MM.1S (cell line): ENCODE measurements around the gene PTPRE.

Experiments
- DNase-seq: peaks from one replicate; pipeline ENCODE4 v3.0.0-alpha.2; 2015
- H2AFZ ChIP-seq: fragments of 300-600 bp; sonication (generic); 2 replicates; pipeline ENCODE4 v1.6.0; 2016; ENCODE audit warnings: antibody characterized with exemption, low read length
- H3F3A ChIP-seq: fragments of 300-600 bp; sonication (generic); 2 replicates; pipeline ENCODE4 v1.6.1; 2016; ENCODE audit warnings: mild to moderate bottlenecking, antibody characterized with exemption, low read length, moderate library complexity, mixed read lengths; ENCODE audit not compliant: insufficient read depth
- H3K27ac ChIP-seq: fragments of 300-600 bp; sonication (generic); 2 replicates; pipeline ENCODE4 v1.5.1; 2016; ENCODE audit warnings: mild to moderate bottlenecking, low read length
- H3K27me3 ChIP-seq: fragments of 300-600 bp; sonication (generic); replicated peaks from 2 replicates; pipeline ENCODE4 v1.6.0; 2016; ENCODE audit warnings: low read length; ENCODE audit not compliant: insufficient read depth
- H3K36me3 ChIP-seq: fragments of 300-600 bp; sonication (generic); replicated peaks from 2 replicates; pipeline ENCODE4 v1.6.1; 2016; ENCODE audit warnings: mild to moderate bottlenecking, low read length, mixed read lengths; ENCODE audit not compliant: insufficient read depth
- H3K4me1 ChIP-seq: fragments of 300-600 bp; sonication (generic); 2 replicates; pipeline ENCODE4 v1.6.1; 2016; ENCODE audit warnings: low read length, mixed read lengths
- H3K4me2 ChIP-seq: fragments of 300-600 bp; sonication (generic); 2 replicates; pipeline ENCODE4 v1.6.0; 2016; ENCODE audit warnings: low read depth, low read length
- H3K4me3 ChIP-seq: fragments of 300-600 bp; sonication (generic); 2 replicates; pipeline ENCODE4 v1.5.1; 2016; ENCODE audit warnings: low read length, mixed read lengths
- H3K79me2 ChIP-seq: fragments of 300-600 bp; sonication (generic); 2 replicates; pipeline ENCODE4 v1.6.1; 2016; ENCODE audit warnings: mixed run types, low read length, mixed read lengths
- H3K9ac ChIP-seq: fragments of 300-600 bp; sonication (generic); 2 replicates; pipeline ENCODE4 v1.6.1; 2016; ENCODE audit warnings: low read length, mixed read lengths
- H3K9me2 ChIP-seq: fragments of 300-600 bp; sonication (generic); replicated peaks from 2 replicates; pipeline ENCODE4 v1.6.1; 2016; ENCODE audit warnings: mild to moderate bottlenecking, low read length, mixed read lengths; ENCODE audit not compliant: insufficient read depth
- H3K9me3 ChIP-seq: fragments of 300-600 bp; sonication (generic); replicated peaks from 2 replicates; pipeline ENCODE4 v1.6.1; 2016; ENCODE audit warnings: mild to moderate bottlenecking, low read length, mixed read lengths; ENCODE audit not compliant: insufficient read depth
- H4K20me1 ChIP-seq: fragments of 300-600 bp; sonication (generic); 2 replicates; pipeline ENCODE4 v1.6.1; 2016; ENCODE audit warnings: mild to moderate bottlenecking, low read length, moderate library complexity, mixed read lengths; ENCODE audit not compliant: insufficient read depth
- CTCF ChIP-seq: fragments of 300-600 bp; sonication (generic); IDR thresholded peaks from 2 replicates; pipeline ENCODE4 v1.5.1; 2016; ENCODE audit warnings: antibody characterized with exemption, low read length, mixed read lengths
- EZH2 ChIP-seq: fragments of 300-600 bp; sonication (generic); optimal IDR thresholded peaks from 2 replicates; pipeline ENCODE3; 2017; ENCODE audit warnings: low read depth, mild to moderate bottlenecking, antibody characterized with exemption, low read length, mixed read lengths
- EZH2phosphoT487 ChIP-seq: fragments of 300-600 bp; sonication (generic); IDR thresholded peaks from 2 replicates; pipeline ENCODE4 v1.6.1; 2018; ENCODE audit warnings: antibody characterized with exemption, low read length

Gene PTPRE

GRCh38 chr10:127949831-127950230, 42.9 kb downstream of the PTPRE start:
- Histone ChIP-seq H4K20me1 (no peaks in the 10 kb centered on the region), H3K9me3 (no peaks in the 10 kb centered on the region), H2AFZ (no peak overlapping the region), H3K9me2 (no peaks in the 10 kb centered on the region), H3K4me3 (no peak overlapping the region), H3K27ac (no peak overlapping the region), H3K27me3 (no peaks in the 10 kb centered on the region), H3K4me1 (no peaks in the 10 kb centered on the region), H3K9ac (no peak overlapping the region), H3K36me3 (no peaks in the 10 kb centered on the region), H3K79me2 (no peaks in the 10 kb centered on the region), H3K4me2 (no peak overlapping the region), H3F3A (no peaks in the 10 kb centered on the region)
- no peak for DNase-seq
- TF ChIP-seq EZH2phosphoT487 (no peak), EZH2 (no peak), CTCF (no peak)

- Histone ChIP-seq H3F3A (no peaks in the 10 kb centered on the region), H3K9me3 (no peaks in the 10 kb centered on the region), H3K27ac (no peak overlapping the region), H3K4me1 (no peaks in the 10 kb centered on the region), H3K4me3 (no peak overlapping the region), H3K4me2 (no peak overlapping the region), H3K36me3 (no peaks in the 10 kb centered on the region), H3K79me2 (no peaks in the 10 kb centered on the region), H4K20me1 (no peaks in the 10 kb centered on the region), H3K27me3 (no peaks in the 10 kb centered on the region), H3K9me2 (no peaks in the 10 kb centered on the region), H2AFZ (no peak overlapping the region), H3K9ac (no peak overlapping the region)
- DNase-seq: no peak
- TF ChIP-seq CTCF (no peak), EZH2phosphoT487 (no peak), EZH2 (no peak)
Observed at GRCh38 chr10:127951861-127952574, 45.1 kb downstream of the PTPRE start.

- Histone ChIP-seq H2AFZ (no peak overlapping the region), H3K4me3 (no peak overlapping the region), H3K4me1 (no peaks in the 10 kb centered on the region), H4K20me1 (no peaks in the 10 kb centered on the region), H3K27ac (no peak overlapping the region), H3K4me2 (no peak overlapping the region), H3K9me2 (no peaks in the 10 kb centered on the region), H3F3A (no peaks in the 10 kb centered on the region), H3K9me3 (no peaks in the 10 kb centered on the region), H3K9ac (no peak overlapping the region), H3K79me2 (no peaks in the 10 kb centered on the region), H3K36me3 (no peaks in the 10 kb centered on the region), H3K27me3 (no peaks in the 10 kb centered on the region)
- no peak for DNase-seq
- no peak for TF ChIP-seq CTCF
- TF ChIP-seq EZH2: no peak
- TF ChIP-seq EZH2phosphoT487: no peak
Observed at GRCh38 chr10:127952575-127952869, 45.6 kb downstream of the PTPRE start.
